Activated CD4-positive, alpha-beta T cell treated with anti-CD3 and anti-CD28 coated beads for 4 hours (primary cell): Measurements from ENCODE around the gene TMEM242.

Experiments used
- DNase-seq, 2 donors: peaks; one replicate each; pipeline ENCODE4 v3.0.0-alpha.2; 2020

TMEM242 gene

GRCh38 chr6:157287247-157287850 is 36.0 kb downstream of the TMEM242 start:
- DNase-seq: no peak

GRCh38 chr6:157285422-157285779 is 37.9 kb downstream of the TMEM242 start:
- DNase-seq: no peak

GRCh38 chr6:157284738-157285421 is 38.4 kb downstream of the TMEM242 start:
- no peak for DNase-seq

- no peak for DNase-seq
These were observed 39.2 kb downstream of the TMEM242 start for GRCh38 chr6:157283900-157284737.

GRCh38 chr6:157283330-157283898 is 39.9 kb downstream of the TMEM242 start:
- no peak for DNase-seq

- DNase-seq: no peak
These were observed 41.0 kb downstream of the TMEM242 start for GRCh38 chr6:157282284-157282683.

GRCh38 chr6:157281570-157281969 is 41.7 kb downstream of the TMEM242 start:
- DNase-seq: no peak

- no peak for DNase-seq
These were observed 42.4 kb downstream of the TMEM242 start for GRCh38 chr6:157280947-157281346.

- no peak for DNase-seq
These were observed 43.2 kb downstream of the TMEM242 start for GRCh38 chr6:157280157-157280556.

GRCh38 chr6:157278171-157278570 is 45.1 kb downstream of the TMEM242 start:
- no peak for DNase-seq

GRCh38 chr6:157276731-157277130 is 46.6 kb downstream of the TMEM242 start:
- no peak for DNase-seq

- no peak for DNase-seq
These were observed 47.2 kb downstream of the TMEM242 start for GRCh38 chr6:157276134-157276532.

GRCh38 chr6:157274471-157275226 is 48.7 kb downstream of the TMEM242 start:
- peak; percentile 77 to 86 for DNase-seq

- peak; percentile 64 to 65 for DNase-seq
These were observed 49.4 kb downstream of the TMEM242 start for GRCh38 chr6:157273756-157274470.

GRCh38 chr6:157272866-157273755 is 50.2 kb downstream of the TMEM242 start:
- DNase-seq: no peak

GRCh38 chr6:157272372-157272771 is 50.9 kb downstream of the TMEM242 start:
- no peak for DNase-seq

GRCh38 chr6:157271911-157272310 is 51.4 kb downstream of the TMEM242 start:
- no peak for DNase-seq

GRCh38 chr6:157271441-157271840 is 51.9 kb downstream of the TMEM242 start:
- DNase-seq: no peak

- no peak for DNase-seq
These were observed 52.4 kb downstream of the TMEM242 start for GRCh38 chr6:157270916-157271315.

GRCh38 chr6:157270308-157270707 is 53.0 kb downstream of the TMEM242 start:
- DNase-seq: no peak

- no peak for DNase-seq
These were observed 54.0 kb downstream of the TMEM242 start for GRCh38 chr6:157269261-157269794.
